Astrocyte (in vitro differentiated cells and primary cell): Measurements from ENCODE around the gene CHEK2. TPM values are rescaled to one million over a fixed set of nuclear protein-coding genes. Genes with fewer than 3 reads are reported as not detected.

ENCODE experiments used
- DNase-seq: peaks from one replicate; pipeline ENCODE4 v3.0.0-alpha.2; 2010; ENCODE audit warnings: low read depth
- FAIRE-seq: peaks from 2 replicates; lab custom pipeline; 2011; peaks lifted over from hg19 to GRCh38; lab: Jason Lieb, UNC
- H2AFZ ChIP-seq: 2 replicates; pipeline ENCODE4 v1.6.0; 2012; ENCODE audit warnings: low read depth, low read length, inconsistent platforms
- H3K27ac ChIP-seq: 2 replicates; pipeline ENCODE4 v1.5.1; 2011; ENCODE audit warnings: low read depth, low read length, inconsistent platforms
- H3K27me3 ChIP-seq: 2 replicates; pipeline ENCODE4 v1.6.0; 2011; ENCODE audit warnings: low read length, inconsistent platforms; ENCODE audit not compliant: insufficient read depth
- H3K36me3 ChIP-seq: 2 replicates; pipeline ENCODE4 v1.5.1; 2011; ENCODE audit warnings: low read length, inconsistent platforms; ENCODE audit not compliant: insufficient read depth
- H3K4me1 ChIP-seq: 2 replicates; pipeline ENCODE4 v1.5.1; 2011; ENCODE audit warnings: low read length, inconsistent platforms; ENCODE audit not compliant: insufficient read depth
- H3K4me2 ChIP-seq: 2 replicates; pipeline ENCODE4 v1.6.0; 2012; ENCODE audit warnings: low read length, inconsistent platforms
- H3K4me3 ChIP-seq: 2 replicates; pipeline ENCODE4 v1.5.1; 2011; ENCODE audit warnings: low read depth, mild to moderate bottlenecking, low read length, inconsistent platforms; ENCODE audit not compliant: insufficient read depth
- H3K79me2 ChIP-seq: 2 replicates; pipeline ENCODE4 v1.6.0; 2012; ENCODE audit warnings: mild to moderate bottlenecking, low read length, inconsistent platforms; ENCODE audit not compliant: insufficient read depth
- H3K9ac ChIP-seq: 2 replicates; pipeline ENCODE4 v1.6.0; 2012; ENCODE audit warnings: mild to moderate bottlenecking, low read length, inconsistent platforms
- H3K9me3 ChIP-seq: 2 replicates; pipeline ENCODE4 v1.5.1; 2012; ENCODE audit warnings: low read depth, mild to moderate bottlenecking, low read length, inconsistent platforms; ENCODE audit not compliant: insufficient read depth
- H4K20me1 ChIP-seq: 2 replicates; pipeline ENCODE4 v1.6.0; 2012; ENCODE audit warnings: low read length, inconsistent platforms; ENCODE audit not compliant: insufficient read depth
- H3K27ac Mint-ChIP-seq: one replicate; pipeline ENCODE4 v1.8.0; 2021; ENCODE audit warnings: mild to moderate bottlenecking, mixed read lengths; ENCODE audit not compliant: unreplicated experiment
- H3K27me3 Mint-ChIP-seq: one replicate; pipeline ENCODE4 v1.8.0; 2021; ENCODE audit warnings: low read depth, mixed read lengths; ENCODE audit not compliant: unreplicated experiment
- H3K36me3 Mint-ChIP-seq: one replicate; pipeline ENCODE4 v1.8.0; 2021; ENCODE audit warnings: low read depth, mixed read lengths; ENCODE audit not compliant: unreplicated experiment
- H3K4me1 Mint-ChIP-seq: one replicate; pipeline ENCODE4 v1.8.0; 2021; ENCODE audit warnings: low read depth, mixed read lengths; ENCODE audit not compliant: unreplicated experiment
- H3K4me3 Mint-ChIP-seq: one replicate; pipeline ENCODE4 v1.8.0; 2021; ENCODE audit warnings: mild to moderate bottlenecking, moderate library complexity, mixed read lengths; ENCODE audit not compliant: unreplicated experiment
- H3K9me3 Mint-ChIP-seq: one replicate; pipeline ENCODE4 v1.8.0; 2021; ENCODE audit warnings: mild to moderate bottlenecking, mixed read lengths; ENCODE audit not compliant: unreplicated experiment
- CTCF ChIP-seq: IDR thresholded peaks from 2 replicates; pipeline ENCODE4 v1.5.1; 2011; ENCODE audit warnings: low read depth, mild to moderate bottlenecking, inconsistent platforms, low read length, moderate library complexity; ENCODE audit not compliant: insufficient read depth
- EZH2 ChIP-seq: IDR thresholded peaks from 2 replicates; pipeline ENCODE4 v1.6.1; 2012; ENCODE audit warnings: mild to moderate bottlenecking, low read length, inconsistent platforms; ENCODE audit not compliant: insufficient read depth
- total RNA-seq: library from RNA; stranded (reverse); gene quantifications from 2 replicates; pipeline ENCODE4 v1.2.1, GENCODE V29; 2021

The CHEK2 gene
- total RNA-seq, 1 donor from 2014 or later = 5.7 TPM

- Mint-ChIP-seq H3K36me3 (no peaks in the 10 kb centered on the region), H3K27ac (peak within 1 kb of the TSS; percentile 86), H3K27me3 (no peaks in the 10 kb centered on the region), H3K4me1 (no peaks in the 10 kb centered on the region), H3K9me3 (no peaks in the 10 kb centered on the region), H3K4me3 (peak within 1 kb of the TSS; percentile 98)
- peak within 1 kb of the TSS; percentile 81 for H3K9ac ChIP-seq
- H3K4me2 ChIP-seq = peak within 1 kb of the TSS; percentile 87
- FAIRE-seq = no peak
- peak; percentile 93 for DNase-seq
- peak within 1 kb of the TSS; percentile 64 for H3K4me3 ChIP-seq
- H3K27me3 ChIP-seq = no peaks in the 10 kb centered on the region
- peaks cover 3% of the 10 kb centered on the region for H3K4me1 ChIP-seq
- H3K36me3 ChIP-seq = peaks cover 10% of the 10 kb centered on the region
- H4K20me1 ChIP-seq = peaks cover 6% of the 10 kb centered on the region
- peaks cover 46% of the 10 kb centered on the region for H3K79me2 ChIP-seq
- TF ChIP-seq EZH2 (no peak), CTCF (no peak)
- peak within 1 kb of the TSS; percentile 74 for H2AFZ ChIP-seq
- peak within 1 kb of the TSS; percentile 89 for H3K27ac ChIP-seq
- no peaks in the 10 kb centered on the region for H3K9me3 ChIP-seq
These were observed 31.2 kb upstream of the CHEK2 start, which contains the start of gene CCDC117 for GRCh38 chr22:28772633-28773460. Gene CCDC117, plus strand, starts transcription at chr22:28772695. Its CDS starts 155 bp downstream, at chr22:28772850.

GRCh38 chr22:28771195-28771791 is 29.7 kb upstream of the CHEK2 start:
- Mint-ChIP-seq H3K27me3 (no peaks in the 10 kb centered on the region), H3K9me3 (no peaks in the 10 kb centered on the region), H3K4me3 (no peak overlapping the region), H3K27ac (no peak overlapping the region), H3K4me1 (no peaks in the 10 kb centered on the region), H3K36me3 (no peaks in the 10 kb centered on the region)
- Histone ChIP-seq H3K9ac (no peak overlapping the region), H3K36me3 (peaks cover 7% of the 10 kb centered on the region), H4K20me1 (peaks cover 6% of the 10 kb centered on the region), H3K4me1 (peaks cover 3% of the 10 kb centered on the region), H3K27me3 (no peaks in the 10 kb centered on the region), H3K27ac (no peak overlapping the region), H3K9me3 (no peaks in the 10 kb centered on the region), H2AFZ (no peak overlapping the region), H3K4me3 (no peak overlapping the region), H3K79me2 (peaks cover 30% of the 10 kb centered on the region), H3K4me2 (no peak overlapping the region)
- no peak for TF ChIP-seq CTCF
- TF ChIP-seq EZH2 = no peak
- no peak for DNase-seq
- FAIRE-seq = no peak
